HG03159 (cell line): Measurements from ENCODE around the gene MON2.
A peak's percentile ranks its signal among the peaks of the same experiment; 100 is the strongest.

ENCODE experiments used
- ATAC-seq: cut with Tn5 transposase; IDR thresholded peaks from one replicate; pipeline ENCODE4 v1.9.1; 2021; ENCODE audit warnings: mild to moderate bottlenecking, moderate library complexity; ENCODE audit not compliant: unreplicated experiment

Gene MON2

GRCh38 chr12:62604373-62604772 is 137.7 kb downstream of the MON2 start:
- ATAC-seq = no peak

DNA sequence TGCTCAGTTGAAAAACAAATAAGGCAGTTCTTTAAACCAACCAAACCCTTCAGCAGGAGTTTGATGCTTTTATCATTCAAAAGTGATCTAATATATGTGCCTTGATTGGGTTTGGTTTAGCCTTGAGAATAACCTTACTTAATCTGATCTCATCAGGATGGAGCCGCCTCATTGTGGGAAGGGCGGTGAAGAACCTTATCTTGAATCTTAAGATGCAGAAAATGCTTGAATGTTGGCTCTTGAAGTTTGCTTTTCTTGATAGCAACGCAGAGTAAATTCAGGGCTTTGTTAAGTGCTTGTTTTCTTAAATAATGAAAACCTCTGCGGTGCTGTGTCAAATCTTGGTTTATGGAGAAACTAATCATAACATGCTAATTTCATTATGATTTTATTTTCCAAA is 138.2 kb downstream of the MON2 start:
- no peak for ATAC-seq

- no peak for ATAC-seq
Measured at GRCh38 chr12:62605981-62606380, 139.4 kb downstream of the MON2 start.

- ATAC-seq = no peak
Measured at GRCh38 chr12:62606654-62607053, 140.0 kb downstream of the MON2 start.

- ATAC-seq = no peak
Measured at GRCh38 chr12:62613081-62613480, 146.5 kb downstream of the MON2 start.

GRCh38 chr12:62618319-62618718 is 151.7 kb downstream of the MON2 start:
- ATAC-seq = no peak

GRCh38 chr12:62618930-62619329 is 152.3 kb downstream of the MON2 start:
- no peak for ATAC-seq

GRCh38 chr12:62621101-62621638 is 154.5 kb downstream of the MON2 start:
- ATAC-seq = no peak

GRCh38 chr12:62622177-62622576 is 155.6 kb downstream of the MON2 start:
- no peak for ATAC-seq

DNA sequence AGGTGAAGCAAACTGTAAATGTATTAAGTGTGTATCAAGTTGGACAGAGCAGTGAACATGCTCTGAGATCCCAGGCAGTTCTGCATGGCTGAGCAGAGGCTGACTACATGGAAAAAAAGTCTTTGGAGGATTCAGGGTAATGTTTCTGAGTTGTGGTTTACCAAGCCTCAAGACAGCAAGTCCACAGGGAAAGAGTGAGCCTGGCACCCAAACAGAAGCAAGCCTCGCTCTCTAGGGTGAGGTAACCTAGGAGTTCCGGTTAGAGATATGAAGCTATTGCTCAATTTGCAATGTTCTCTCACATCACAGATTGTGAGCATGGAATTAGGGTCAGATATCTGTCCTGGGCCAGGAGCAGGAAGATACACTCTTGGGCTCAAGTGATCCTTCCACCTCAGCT is 158.6 kb downstream of the MON2 start:
- no peak for ATAC-seq

DNA sequence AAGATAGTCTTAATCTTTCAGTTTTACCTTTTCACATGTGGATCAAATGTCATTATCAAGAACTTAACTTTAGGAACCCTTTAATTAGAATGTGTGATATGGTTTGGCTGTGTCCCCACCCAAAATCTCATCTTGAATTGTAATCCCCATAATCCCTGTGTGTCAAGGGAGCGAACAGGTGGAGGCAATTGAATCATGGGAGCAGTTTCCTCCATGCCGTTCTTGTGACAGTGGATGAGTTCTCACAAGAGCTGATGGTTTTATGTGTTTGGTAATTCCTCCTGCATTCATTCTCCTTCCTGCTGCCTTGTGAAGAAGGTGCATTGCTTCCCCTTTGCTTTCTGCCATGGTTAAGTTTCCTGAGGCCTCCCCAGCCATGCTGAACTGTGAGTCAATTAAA is 160.6 kb downstream of the MON2 start:
- no peak for ATAC-seq

DNA sequence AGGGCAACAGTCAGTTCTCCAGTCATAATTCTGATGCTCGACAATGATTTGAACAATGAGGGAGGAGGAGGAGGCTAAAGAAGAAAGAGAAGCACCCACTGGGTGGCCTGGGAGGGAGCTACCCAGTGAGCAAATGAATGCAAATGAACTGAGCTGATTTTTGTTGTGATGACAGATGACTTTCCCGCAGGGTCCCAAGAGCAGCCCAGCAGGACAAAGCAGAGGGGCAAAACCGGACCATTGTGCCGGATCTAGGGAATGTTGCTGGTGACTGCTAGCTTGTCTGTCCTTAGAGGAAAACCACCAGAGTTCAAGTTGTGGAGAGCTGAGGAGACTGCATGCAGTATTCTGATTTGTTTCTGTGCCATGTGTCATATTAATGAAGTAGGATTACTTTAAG is 162.8 kb downstream of the MON2 start:
- ATAC-seq = no peak

- ATAC-seq = no peak
Measured at GRCh38 chr12:62629971-62630739, 163.5 kb downstream of the MON2 start.

DNA sequence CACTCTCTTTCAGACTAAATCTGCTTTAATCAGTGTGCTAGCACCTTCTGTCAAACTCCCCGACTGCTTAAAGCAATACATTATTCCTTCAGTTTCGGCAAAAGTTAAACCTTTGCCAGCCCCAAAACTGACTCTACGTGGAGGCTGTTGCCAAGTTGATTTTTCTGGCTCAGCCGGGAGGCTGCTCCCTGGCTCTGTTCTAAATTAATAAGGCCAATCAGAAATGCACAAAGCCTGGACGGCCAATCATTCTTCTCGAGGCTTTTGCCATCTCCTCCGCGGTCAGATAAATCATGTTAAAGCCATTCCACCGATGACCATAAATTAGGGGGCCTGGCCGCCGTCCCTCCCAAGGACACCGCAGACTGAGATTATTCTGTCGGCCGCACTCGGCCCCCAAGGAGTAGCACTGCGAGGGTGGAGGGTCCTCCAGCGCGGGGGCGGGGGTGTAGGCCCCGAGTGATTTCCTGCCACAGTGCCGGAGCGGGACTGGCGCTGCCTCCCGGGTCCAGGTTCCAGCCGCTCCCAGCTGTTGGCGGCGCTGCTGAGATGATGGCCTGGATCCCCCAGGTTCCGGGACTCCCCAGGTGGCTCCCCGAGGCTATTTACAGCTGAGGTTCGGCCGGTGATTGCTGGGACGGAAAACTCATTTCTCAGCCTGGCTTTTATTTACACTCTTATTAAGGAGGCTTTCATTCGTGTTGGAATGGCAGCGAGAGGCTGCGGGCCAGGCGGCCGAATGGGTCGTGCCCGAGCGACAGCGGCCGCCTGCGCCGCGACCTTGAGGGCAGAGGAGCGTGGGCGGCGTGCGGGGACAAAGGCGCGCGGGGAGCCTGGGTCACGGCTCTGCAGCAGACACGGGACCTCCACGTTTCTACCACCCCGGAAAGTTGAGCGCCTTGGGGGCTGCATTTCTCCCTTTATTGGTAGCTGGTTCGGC is 165.1 kb downstream of the MON2 start:
- peak; percentile 54 for ATAC-seq

GRCh38 chr12:62632411-62632918 is 165.8 kb downstream of the MON2 start:
- peak; percentile 26 for ATAC-seq

DNA sequence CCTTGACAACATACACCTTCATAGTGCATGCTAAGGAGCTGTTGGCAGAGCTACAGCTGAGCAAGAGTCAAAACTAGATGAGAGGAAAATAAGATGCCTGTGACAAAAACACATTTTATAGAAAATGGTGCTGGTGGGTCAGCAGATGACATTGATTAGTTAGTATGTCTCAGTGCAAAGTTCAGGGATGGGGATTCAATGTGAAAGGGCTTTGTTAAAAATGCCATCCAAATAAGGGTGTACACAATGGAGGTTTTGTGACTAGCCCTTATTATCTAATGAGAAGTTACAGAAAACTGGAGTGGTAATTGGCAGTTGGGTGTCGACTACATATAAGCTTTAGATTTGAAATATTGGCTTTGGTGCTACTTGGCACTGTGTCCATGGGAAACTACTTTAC is 169.0 kb downstream of the MON2 start:
- no peak for ATAC-seq

- ATAC-seq = no peak
Measured at GRCh38 chr12:62637679-62638078, 171.1 kb downstream of the MON2 start.

- ATAC-seq = peak; percentile 91
Measured at GRCh38 chr12:62640910-62641448, 174.4 kb downstream of the MON2 start.

DNA sequence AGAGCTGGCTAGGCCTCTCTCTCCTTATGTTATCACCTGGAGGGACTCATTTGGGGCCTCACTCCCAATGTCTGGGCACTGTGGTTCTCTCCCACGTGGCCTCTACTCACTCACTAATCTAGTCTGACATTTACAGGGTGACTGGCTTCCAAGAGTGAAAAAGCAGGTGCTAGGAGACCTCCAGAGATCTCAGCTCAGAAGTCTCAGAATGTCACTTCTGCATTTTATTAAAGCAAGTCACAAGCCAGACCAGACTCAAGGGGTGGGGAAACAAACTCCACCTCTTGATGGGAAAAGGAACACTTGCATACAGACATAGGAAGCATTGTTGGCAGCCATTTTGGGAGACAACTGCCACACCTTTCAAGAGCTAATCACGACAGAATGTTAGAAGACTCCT is 175.9 kb downstream of the MON2 start:
- no peak for ATAC-seq

- no peak for ATAC-seq
Measured at GRCh38 chr12:62643486-62643885, 176.9 kb downstream of the MON2 start.

DNA sequence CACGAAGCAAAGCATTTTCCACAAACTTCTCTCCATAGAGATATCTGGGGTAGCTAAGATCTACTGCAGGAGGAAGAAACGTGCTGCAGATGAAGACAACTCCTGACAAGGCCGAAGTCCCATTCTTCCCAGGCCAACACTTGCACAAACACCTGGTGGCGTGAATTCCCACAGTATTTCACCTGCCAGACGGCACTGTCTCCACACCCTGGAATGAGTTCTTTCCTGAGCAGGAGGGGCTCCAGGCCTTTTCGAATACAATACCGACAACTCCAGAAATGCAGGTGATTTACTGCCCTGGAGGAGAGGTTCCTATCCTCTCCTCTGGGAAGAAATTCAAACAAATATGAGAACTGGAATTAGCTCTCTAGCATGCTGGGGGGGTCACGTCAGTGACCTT is 179.9 kb downstream of the MON2 start:
- no peak for ATAC-seq
